ENCODE results near the gene ESPL1.
"Not testable (repeated sequence)": the region's sequence is repeated elsewhere in the genome, so short reads cannot be mapped to it uniquely, and the experiment has no call there.

Gene ESPL1

DNA sequence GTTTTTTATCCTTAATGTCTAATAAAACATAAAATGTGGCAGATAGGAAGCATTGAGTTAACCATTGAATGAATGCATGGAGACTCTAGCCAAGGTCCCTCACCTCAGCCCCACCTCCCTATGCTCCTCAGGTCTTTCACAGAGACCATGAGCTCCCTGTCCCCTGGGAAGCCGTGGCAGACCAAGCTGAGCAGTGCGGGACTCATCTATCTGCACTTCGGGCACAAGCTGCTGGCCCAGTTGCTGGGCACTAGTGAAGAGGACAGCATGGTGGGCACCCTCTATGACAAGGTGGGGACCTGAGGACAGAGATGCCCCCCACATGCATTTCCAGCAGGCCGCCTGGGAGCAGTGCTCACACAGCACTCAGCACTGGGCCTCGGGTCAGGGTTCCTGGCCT lies 34.8 kb downstream of the ESPL1 start:
- DNase-seq: no peak

DNA sequence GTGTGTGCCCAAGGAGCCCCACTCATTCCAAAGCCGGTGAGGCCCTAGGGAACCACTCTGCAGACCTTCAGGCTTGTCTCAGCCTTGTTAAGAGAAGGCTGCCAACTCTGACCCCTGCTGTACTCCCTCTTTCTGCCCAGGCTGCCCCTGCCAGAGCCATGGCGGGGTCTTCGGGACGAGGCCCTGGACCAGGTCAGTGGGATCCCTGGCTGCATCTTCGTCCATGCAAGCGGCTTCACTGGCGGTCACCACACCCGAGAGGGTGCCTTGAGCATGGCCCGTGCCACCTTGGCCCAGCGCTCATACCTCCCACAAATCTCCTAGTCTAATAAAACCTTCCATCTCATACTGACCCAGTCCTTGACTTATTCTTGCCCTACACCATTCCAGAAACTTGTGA lies 38.7 kb downstream of the ESPL1 start:
- DNase-seq: no peak

GRCh38 chr12:53308276-53308675 lies 40.2 kb downstream of the ESPL1 start:
- no peak for DNase-seq

DNA sequence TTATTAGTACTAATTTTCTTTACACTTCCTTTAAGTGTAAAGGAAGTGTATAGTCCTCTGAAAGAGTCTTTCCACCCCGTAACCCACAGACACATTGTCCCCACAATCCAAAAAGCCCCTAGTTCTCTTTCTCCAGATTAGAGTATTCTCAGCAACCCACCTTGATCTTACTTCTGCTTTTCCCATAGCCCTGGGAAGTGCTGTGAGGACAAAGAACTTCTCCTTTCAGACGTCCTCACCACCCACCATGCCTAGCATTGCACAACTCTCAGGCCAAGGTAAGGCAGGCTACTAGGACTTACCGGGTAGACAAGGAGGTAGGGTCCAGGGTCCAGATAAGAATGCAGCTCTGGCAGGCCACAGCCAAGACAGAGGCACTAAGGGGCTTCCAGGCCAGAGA lies 45.9 kb downstream of the ESPL1 start:
- DNase-seq: no peak

DNA sequence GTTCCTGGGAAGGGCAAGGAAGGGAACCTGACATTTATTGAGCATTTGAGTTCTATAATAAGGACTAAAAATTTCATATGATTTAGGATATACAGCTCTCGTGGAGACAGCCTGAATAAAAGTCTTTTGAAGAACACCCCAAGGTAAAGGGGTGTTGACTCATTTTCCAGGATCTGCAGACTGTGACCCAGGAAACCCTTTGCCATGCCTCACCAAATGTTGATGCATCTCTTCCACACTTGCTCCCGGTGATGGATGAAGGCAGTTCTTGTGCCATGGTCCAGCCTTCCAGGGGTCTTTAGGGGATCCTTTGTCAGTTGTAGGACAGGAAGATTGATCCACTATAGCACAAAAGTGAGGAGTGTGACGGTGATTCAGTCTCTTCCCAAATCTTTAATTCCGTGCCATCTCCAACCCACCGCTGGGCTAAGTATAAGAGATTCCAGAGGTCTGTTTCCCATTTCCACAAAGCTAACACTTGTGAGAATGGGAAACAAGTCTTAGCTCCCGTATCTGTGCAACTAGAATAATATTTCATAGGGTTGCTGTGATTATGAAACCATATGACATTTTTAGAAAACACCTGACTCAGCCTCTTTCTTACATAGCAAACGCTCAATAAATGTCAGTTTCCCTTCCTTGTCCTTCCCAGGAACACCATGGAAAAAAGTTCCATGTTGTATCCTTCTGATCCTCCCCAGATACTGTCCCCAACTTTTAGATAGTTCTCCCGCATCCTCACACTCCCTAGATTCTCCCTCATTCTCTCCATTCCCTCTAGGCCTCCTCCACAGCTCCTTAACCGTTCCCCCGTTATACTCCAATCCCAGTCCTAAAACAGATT lies 52.5 kb downstream of the ESPL1 start:
- DNase-seq: no peak

DNA sequence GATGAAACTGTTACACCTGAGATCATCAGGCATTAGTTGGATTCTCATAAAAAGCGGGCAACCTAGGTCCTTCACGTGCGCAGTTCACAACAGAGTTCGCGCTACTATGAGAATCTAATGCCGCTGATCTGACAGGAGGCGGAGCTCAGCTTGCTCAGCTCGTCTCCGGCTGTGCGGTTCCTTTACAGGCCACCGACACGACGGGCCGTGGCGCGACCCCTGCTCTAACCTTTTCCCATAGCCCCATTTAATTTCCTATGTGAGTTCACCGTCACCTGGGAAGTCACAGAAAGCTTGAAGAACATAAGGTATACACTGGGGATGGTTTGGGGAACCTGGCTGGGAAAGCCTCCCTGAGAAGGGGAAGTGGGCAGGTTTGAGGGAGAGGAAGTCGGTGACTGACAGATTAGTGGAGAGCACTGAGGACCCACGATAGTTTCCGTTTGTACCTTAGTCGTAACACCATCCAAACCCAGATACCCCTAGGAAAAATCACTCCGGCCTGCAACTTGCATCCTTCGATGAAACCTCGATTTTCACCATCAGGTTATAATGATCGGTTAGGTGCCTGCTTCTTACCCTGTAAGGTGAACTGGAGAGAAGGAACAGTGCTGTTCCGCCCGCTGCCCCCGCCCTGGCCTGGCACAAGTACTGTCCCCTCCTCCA lies 56.1 kb downstream of the ESPL1 start:
- DNase-seq: no peak

GRCh38 chr12:53324779-53325510 lies 56.8 kb downstream of the ESPL1 start:
- DNase-seq: peak; percentile 80 to 89

DNA sequence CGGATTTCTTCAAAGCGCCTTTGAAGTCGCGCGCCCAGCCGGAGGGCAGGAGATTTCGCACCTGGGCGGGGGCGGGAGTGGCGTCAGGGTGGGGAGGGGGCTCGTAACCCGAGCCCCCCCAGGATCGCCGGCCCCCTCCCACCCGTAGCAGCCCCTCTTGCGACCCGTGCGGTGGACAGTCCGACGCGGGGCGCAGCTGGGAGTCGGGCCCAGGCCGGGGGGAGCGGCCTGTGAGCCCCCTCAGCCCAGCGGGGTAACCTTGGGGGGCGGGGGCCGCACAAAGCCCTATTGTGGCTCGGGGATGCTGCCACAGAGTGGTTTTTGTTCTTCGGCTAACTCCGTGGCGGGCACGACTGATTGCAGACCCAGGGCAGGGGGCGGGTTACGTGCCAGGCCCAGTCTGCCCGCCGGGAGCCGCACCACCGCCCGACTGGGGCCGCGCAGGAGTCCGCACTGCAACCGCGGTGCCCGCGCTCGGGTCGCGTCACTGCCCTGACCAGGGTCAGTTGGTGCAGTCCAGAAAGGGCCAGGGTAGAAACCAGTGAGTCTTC lies 57.5 kb downstream of the ESPL1 start:
- no peak for DNase-seq

GRCh38 chr12:53326460-53327185 lies 58.5 kb downstream of the ESPL1 start:
- DNase-seq: no peak

GRCh38 chr12:53327435-53328042 lies 59.4 kb downstream of the ESPL1 start:
- DNase-seq: no peak

DNA sequence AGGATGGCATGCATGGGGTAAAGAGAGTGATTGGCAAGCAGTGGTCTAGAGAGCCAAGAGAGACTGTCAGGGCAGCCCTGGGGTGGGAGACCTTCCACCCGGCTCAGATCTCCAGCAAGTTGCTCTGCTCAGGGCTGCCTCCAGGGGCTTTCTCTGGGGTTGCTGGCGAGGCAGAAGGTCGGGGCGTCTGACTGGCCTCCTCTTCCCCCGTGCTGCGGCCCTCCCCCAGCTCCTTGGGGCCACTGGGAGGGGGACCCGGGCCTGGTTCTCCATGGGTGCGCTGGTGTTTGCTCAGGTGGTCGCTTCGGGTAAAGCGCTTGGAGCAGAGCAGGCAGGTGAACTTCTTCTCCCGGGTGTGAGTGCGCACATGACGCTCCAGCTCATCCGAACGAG lies 59.9 kb downstream of the ESPL1 start:
- DNase-seq: no peak

DNA sequence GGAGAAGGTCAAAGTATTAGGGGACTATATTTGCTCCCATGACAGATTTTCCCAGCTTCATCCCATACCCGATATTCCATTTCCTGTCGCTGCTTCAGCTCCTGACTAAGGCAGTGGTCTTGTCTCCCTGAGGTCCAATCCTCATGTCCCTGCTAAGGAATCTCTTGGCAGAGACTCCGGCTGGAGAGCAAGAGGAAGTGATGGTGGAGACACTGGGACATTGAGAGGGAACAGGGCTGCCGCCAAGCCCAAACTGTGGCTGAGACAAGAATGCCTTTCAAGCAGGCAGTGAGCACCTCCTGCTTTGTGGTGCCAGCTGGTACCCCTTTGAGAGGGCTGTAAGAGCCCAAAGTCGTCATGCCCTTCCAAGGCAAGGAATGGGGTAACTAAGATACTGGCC lies 62.6 kb downstream of the ESPL1 start:
- no peak for DNase-seq

DNA sequence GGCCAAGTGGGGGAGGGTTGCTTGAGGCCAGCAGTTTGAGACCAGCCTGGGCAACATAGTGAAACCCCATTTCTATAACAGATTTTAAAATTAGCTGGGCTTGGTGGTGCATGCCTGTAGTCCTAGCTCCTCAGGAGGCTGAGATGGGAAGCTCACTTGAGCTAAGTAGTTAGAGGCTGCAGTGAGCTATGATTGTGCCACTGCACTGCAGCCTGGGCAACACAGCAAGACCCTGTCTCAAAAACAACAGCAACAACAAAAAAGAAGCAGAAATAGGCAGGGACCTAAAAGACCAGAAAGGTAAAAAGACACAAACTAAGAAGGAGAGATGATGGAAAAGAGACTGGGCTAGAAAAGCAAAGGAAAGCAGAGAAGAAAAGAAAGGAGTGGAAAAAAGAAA lies 64.2 kb downstream of the ESPL1 start:
- DNase-seq: not testable (repeated sequence)

GRCh38 chr12:53332744-53333143 lies 64.6 kb downstream of the ESPL1 start:
- no peak for DNase-seq

GRCh38 chr12:53333289-53333688 lies 65.2 kb downstream of the ESPL1 start:
- no peak for DNase-seq

GRCh38 chr12:53333845-53334244 lies 65.7 kb downstream of the ESPL1 start:
- DNase-seq: no peak

- DNase-seq: no peak
Observed at GRCh38 chr12:53334822-53335221, 66.7 kb downstream of the ESPL1 start.

DNA sequence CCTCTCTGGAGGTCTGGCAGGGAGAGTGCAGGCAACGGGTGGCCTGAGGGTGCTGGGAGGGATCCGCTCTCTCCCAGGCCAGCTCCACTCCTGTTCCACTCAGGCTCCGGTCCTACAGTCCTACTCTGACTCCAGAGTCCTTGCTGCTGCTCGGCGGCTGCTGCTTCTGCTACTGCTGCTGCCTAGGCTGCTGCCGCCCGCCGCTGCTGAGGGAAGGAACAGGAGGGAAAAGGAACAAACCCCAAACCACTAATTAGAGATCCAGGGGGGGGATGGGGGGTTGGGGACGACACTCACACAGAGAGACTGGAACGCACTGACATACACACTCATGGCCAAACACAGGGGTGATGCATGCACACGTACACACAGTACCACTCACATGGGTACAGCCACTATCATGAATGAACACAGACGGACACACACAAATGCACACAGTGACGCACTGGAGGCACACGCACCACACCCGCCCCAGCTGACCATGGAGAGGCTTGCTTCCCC lies 68.1 kb downstream of the ESPL1 start, which contains the start of gene SP7:
SP7 (minus strand) TSS at position 174 of the 501 bp plus-strand sequence. CDS start 708 bp downstream, outside the sequence.
- no peak for DNase-seq

DNA sequence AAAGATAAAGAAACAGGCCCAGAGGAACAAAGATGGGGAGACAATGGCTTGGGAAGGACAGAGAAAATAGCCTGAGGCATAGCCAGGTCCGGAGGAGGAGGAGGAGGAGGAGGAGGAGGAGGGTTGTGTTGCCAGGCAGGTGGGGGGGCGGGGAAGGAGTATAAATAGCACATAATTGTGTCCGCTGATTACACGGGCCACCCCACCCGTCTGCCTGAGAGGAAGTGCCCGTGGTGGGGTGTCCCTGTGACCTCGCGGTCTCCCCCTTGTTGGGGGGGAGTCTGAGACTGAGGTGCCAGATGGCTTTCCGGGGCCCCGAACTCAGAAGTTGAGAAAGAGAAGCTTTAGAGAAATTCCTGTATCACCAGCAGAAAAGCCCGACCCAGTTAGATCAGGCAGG lies 69.9 kb downstream of the ESPL1 start:
- DNase-seq: no peak

GRCh38 chr12:53338916-53339315 lies 70.8 kb downstream of the ESPL1 start:
- no peak for DNase-seq

DNA sequence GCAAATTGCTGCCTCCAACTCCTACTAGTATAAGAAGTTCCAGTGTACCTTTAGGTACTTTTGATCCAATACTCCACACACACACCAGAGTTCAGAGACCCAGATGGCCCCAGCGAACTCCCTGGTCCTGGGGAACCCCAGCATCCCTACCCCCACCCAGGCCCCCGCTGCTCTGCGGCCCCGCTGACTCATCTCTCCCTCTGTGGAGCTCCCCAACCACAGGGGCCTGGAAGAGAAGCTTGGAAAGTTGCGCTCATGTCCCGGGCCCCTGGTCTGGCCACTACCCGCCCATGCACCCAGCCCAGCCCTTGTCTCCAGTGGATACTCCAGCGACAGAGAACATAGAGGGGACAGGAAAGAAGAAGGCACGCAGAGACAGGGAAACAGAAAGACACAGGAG lies 72.3 kb downstream of the ESPL1 start:
- no peak for DNase-seq

Measured in NCI-H1930 (cell line).